Suprapubic skin (tissue), 4 donors: Measurements from ENCODE around the gene ZFAND3. TPM values are rescaled to one million over a fixed set of nuclear protein-coding genes. Genes with fewer than 3 reads are reported as not detected.

Experiments
- DNase-seq, 2 donors: peaks; one replicate each; pipeline ENCODE4 v3.0.0-alpha.2; 2019; ENCODE audit warnings: low spot score in 2 of 2
- H3K27ac ChIP-seq: fragments of 200-600 bp; sonication (generic); one replicate; pipeline ENCODE4 v1.5.1; 2019
- H3K27me3 ChIP-seq: fragments of 200-600 bp; sonication (generic); one replicate; pipeline ENCODE4 v1.5.1; 2019
- H3K36me3 ChIP-seq: fragments of 200-600 bp; sonication (generic); one replicate; pipeline ENCODE4 v1.5.1; 2019
- H3K4me1 ChIP-seq: fragments of 200-600 bp; sonication (generic); one replicate; pipeline ENCODE4 v1.5.1; 2019
- H3K4me3 ChIP-seq: fragments of 200-600 bp; sonication (generic); one replicate; pipeline ENCODE4 v1.5.1; 2019; ENCODE audit warnings: mild to moderate bottlenecking
- H3K9me3 ChIP-seq: fragments of 200-600 bp; sonication (generic); one replicate; pipeline ENCODE4 v1.5.1; 2019
- CTCF ChIP-seq, 2 donors: fragments of 200-600 bp in 1 of 2; fragments of 450-650 bp in 1 of 2; sonication (generic) in 1 of 2; IDR thresholded peaks; one replicate each; pipeline ENCODE4 v1.5.1; 2016 to 2019; ENCODE audit warnings: antibody characterized with exemption in 2 of 2, mild to moderate bottlenecking in 1 of 2, moderate library complexity in 1 of 2
- EP300 ChIP-seq: sonication (generic); formaldehyde crosslinking; IDR thresholded peaks from one replicate; pipeline ENCODE4 v1.6.1; 2017; ENCODE audit warnings: antibody characterized with exemption
- POLR2A ChIP-seq, 2 donors: fragments of 450-650 bp; IDR thresholded peaks; one replicate each; pipeline ENCODE4 v1.6.1; 2017; ENCODE audit warnings: antibody characterized with exemption in 2 of 2, mild to moderate bottlenecking in 2 of 2, moderate library complexity in 2 of 2
- POLR2AphosphoS5 ChIP-seq, 3 donors: sonication (generic); formaldehyde crosslinking; IDR thresholded peaks; one replicate each; pipeline ENCODE4 v1.6.1; 2017; ENCODE audit warnings: antibody characterized with exemption in 3 of 3
- WGBS: methylation state at CpG from one replicate; pipeline ENCODE4 v1.1.5; 2018; 5-methylcytosine and 5-hydroxymethylcytosine counted together
- total RNA-seq, 4 donors: library from RNA; depleted of rRNA; stranded (reverse); fragments of >200 nt; gene quantifications; one replicate each; pipeline ENCODE4 v1.1.0, GENCODE V29; 2016

ZFAND3 gene
- total RNA-seq, 4 donors from 2014 or later = 31.1 to 41.0 (median 36.3) TPM

DNA sequence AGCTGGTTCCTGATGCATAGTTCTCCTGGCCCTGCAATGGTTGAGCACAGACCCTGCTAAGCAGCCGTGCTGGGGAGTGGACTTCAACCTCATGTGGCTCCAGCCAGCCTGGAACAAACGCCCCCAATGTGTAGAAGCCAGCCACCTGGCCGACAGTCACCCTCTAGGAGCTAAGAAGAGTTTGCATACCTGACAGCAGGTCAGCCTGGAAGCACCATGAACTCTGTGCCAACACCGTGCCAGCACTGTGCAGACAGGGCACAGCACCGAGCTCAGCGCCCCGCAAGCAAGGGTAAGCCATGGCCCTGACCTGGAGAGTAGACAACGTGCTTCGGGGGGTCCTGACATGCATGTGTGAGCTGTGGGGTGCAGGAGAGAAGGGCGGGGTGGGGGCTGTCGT is 356.3 kb downstream of the ZFAND3 start:
- Histone ChIP-seq H3K4me1 (no peaks in the 10 kb centered on the region), H3K36me3 (peaks cover 18% of the 10 kb centered on the region), H3K27ac (no peak overlapping the region), H3K27me3 (no peaks in the 10 kb centered on the region), H3K4me3 (no peak overlapping the region), H3K9me3 (no peaks in the 10 kb centered on the region)
- WGBS = 87% methylated on average over 9 of the region's 11 CpGs
- no peak for TF ChIP-seq POLR2AphosphoS5 (IDR thresholded peaks at IDR 0.05)
- no peak for TF ChIP-seq CTCF (IDR thresholded peaks at IDR 0.05)
- TF ChIP-seq POLR2A (IDR thresholded peaks at IDR 0.05) = no peak
- no peak for TF ChIP-seq EP300
- DNase-seq = no peak

DNA sequence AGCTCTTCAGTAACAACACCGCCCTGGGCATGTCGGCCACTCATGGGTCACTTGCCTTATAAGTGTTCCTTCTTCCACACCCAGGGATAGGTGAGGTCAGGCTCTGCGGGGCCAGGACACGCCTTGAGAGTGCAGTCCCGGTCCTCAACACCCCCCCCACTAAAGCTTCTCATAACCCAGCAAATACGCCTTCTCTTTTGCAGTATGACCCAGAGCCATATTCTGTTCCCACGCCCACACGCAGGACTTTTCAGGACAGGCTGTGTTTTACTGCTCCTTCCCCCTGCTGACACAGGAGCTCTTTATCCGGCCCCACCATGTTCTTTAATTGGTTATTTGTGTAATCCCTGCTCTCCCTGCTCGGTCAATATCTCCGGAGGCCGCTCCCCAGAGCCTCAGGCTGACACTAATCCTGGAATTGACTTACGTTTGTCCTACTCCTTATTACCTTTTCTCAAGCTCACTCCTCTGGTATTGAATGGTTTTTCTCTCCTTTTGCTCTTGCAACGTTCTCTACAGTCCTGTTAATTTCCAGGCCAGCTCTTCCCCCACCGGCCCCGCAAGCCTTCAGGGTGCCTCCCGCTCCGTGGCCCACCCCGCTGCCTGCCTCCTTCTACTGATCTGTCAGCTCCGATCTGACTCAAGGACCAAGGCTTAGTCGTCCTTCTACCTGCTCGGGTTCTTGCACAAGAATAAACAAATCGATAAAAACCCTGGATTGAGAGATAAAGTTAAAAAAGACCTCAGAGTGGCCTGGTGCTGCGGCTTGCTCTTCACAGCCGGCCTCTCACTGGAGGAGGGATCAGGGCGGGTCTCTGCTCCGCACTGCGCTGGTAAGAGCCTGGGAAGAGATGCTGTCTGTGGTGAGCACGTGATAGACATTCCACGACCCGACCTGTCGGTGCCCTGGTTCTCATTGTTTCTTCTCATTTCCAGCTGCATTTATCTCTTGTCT is 357.5 kb downstream of the ZFAND3 start:
- 74% methylated on average over 32 of the region's 32 CpGs for whole genome bisulfite sequencing
- Histone ChIP-seq H3K4me3 (no peak overlapping the region), H3K27ac (no peak overlapping the region), H3K4me1 (no peaks in the 10 kb centered on the region), H3K9me3 (no peaks in the 10 kb centered on the region), H3K36me3 (peaks cover 18% of the 10 kb centered on the region), H3K27me3 (no peaks in the 10 kb centered on the region)
- no peak for DNase-seq
- TF ChIP-seq EP300 (no peak), CTCF (IDR thresholded peaks at IDR 0.05) (no peak), POLR2AphosphoS5 (IDR thresholded peaks at IDR 0.05) (no peak), POLR2A (IDR thresholded peaks at IDR 0.05) (no peak)

DNA sequence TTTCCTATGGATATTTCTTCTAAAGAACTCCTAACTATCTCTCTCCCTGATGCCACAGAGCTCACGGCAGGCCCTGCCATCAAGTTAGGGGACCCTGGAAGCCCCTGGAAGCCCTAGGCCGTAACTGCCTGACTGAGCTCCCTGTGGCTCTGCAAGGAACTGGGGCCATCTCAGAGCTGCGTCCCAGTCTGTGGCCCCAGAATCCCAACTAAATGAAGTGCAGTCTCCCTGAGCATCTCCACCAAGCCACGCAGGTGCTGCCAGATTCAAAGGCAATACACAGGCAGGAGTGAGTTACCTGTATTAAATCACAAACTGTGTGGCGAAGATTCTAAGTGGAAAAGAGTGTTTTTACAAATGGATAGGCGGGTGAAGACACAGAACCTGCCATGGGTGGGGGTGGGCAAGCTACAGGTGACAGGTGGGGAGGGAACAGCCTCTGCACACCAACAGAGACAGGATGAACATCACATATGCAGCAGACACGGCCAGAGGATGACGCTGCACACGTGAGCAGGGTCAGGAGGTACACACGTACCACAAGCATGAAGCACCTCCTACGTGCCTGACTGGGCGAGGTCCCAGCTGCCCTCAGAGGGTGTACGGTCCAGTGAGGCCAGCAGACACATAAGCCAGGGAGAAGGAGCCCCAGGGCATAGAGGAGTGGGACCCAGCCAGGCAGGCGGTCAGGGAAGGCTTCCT is 358.5 kb downstream of the ZFAND3 start:
- H3K36me3 ChIP-seq = peaks cover 18% of the 10 kb centered on the region
- H3K4me3 ChIP-seq = no peak overlapping the region
- no peak for TF ChIP-seq POLR2AphosphoS5 (IDR thresholded peaks at IDR 0.05)
- TF ChIP-seq CTCF (IDR thresholded peaks at IDR 0.05) = no peak
- no peak for TF ChIP-seq EP300
- no peak for TF ChIP-seq POLR2A (IDR thresholded peaks at IDR 0.05)
- peak in 1 of 2 donors; percentile 45 for DNase-seq
- 88% methylated on average over 14 of the region's 14 CpGs for WGBS
- H3K27ac ChIP-seq = no peak overlapping the region
- no peaks in the 10 kb centered on the region for H3K9me3 ChIP-seq
- no peaks in the 10 kb centered on the region for H3K27me3 ChIP-seq
- no peaks in the 10 kb centered on the region for H3K4me1 ChIP-seq

DNA sequence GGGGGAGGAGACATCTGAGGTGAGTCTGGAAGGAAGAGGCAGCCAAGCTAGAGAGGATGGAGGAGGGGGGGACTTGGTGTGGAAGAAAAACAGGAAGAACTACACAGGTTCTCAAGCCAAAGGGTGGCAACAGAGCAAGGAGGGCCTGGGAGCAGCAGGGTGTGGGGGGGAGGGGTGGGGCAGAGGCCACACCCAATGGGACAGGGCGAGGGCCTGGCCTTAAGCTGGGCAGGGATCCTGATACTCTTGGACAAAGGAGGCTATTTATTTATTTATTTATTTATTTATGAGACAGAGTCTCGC is 359.0 kb downstream of the ZFAND3 start:
- DNase-seq = no peak
- TF ChIP-seq CTCF (IDR thresholded peaks at IDR 0.05) (no peak), POLR2A (IDR thresholded peaks at IDR 0.05) (no peak), POLR2AphosphoS5 (IDR thresholded peaks at IDR 0.05) (no peak), EP300 (no peak)
- no peak overlapping the region for H3K27ac ChIP-seq

DNA sequence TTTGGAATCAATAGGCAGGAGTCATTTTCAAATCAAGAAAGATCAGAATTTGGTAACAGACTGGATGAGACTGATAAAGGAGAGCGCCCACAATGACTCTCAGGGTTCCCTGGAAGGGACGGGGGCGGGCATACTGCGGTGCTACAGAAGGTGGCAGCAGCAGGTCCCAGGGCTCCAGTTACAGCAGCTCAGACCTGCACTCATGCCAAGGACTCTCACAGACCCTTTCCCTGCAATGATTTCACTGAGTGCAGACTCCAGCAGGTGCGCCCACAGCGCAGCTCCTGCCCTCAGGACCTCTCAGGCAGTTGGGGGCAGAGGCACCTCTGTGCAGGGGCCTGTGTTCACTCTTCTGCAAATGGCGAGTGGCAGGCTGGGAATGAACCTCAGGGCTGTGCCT is 359.8 kb downstream of the ZFAND3 start:
- H3K36me3 ChIP-seq = peaks cover 8% of the 10 kb centered on the region
- H3K27ac ChIP-seq = no peak overlapping the region
- TF ChIP-seq EP300 = no peak
- no peak for TF ChIP-seq POLR2A (IDR thresholded peaks at IDR 0.05)
- TF ChIP-seq POLR2AphosphoS5 (IDR thresholded peaks at IDR 0.05) = no peak
- TF ChIP-seq CTCF (IDR thresholded peaks at IDR 0.05) = no peak
- H3K4me3 ChIP-seq = no peak overlapping the region
- DNase-seq = peak in 1 of 2 donors; percentile 60
- 94% methylated on average over 7 of the region's 7 CpGs for WGBS
- no peaks in the 10 kb centered on the region for H3K27me3 ChIP-seq
- H3K4me1 ChIP-seq = no peaks in the 10 kb centered on the region
- no peaks in the 10 kb centered on the region for H3K9me3 ChIP-seq

More for the DNA sequence above, 359.0 kb downstream of the ZFAND3 start:
- Histone ChIP-seq H3K36me3 (peaks cover 15% of the 10 kb centered on the region), H3K4me1 (no peaks in the 10 kb centered on the region), H3K9me3 (no peaks in the 10 kb centered on the region), H3K4me3 (no peak overlapping the region), H3K27me3 (no peaks in the 10 kb centered on the region)
- 83% methylated on average over 2 of the region's 2 CpGs for WGBS
